NT2/D1 (cell line): ENCODE measurements around the gene HOXA2.

Experiments
- DNase-seq: peaks from one replicate; pipeline ENCODE4 v3.0.0-alpha.2; 2011; ENCODE audit warnings: low read depth, low spot score
- H3K27me3 ChIP-seq: 2 replicates; pipeline ENCODE4 v1.6.0; 2011; ENCODE audit warnings: mild to moderate bottlenecking; ENCODE audit not compliant: insufficient read length, insufficient read depth
- H3K36me3 ChIP-seq: 2 replicates; pipeline ENCODE4 v1.6.1; 2011; ENCODE audit warnings: mild to moderate bottlenecking, low read length, mixed read lengths; ENCODE audit not compliant: insufficient read depth, insufficient read length
- H3K4me1 ChIP-seq: 2 replicates; pipeline ENCODE4 v1.5.1; 2011; ENCODE audit not compliant: insufficient read depth, insufficient read length
- H3K4me3 ChIP-seq: 2 replicates; pipeline ENCODE4 v1.5.1; 2011; ENCODE audit warnings: low read depth; ENCODE audit not compliant: insufficient read length
- H3K9ac ChIP-seq: 2 replicates; pipeline ENCODE4 v1.6.0; 2011; ENCODE audit warnings: low read depth; ENCODE audit not compliant: insufficient read length
- H3K9me3 ChIP-seq: 2 replicates; pipeline ENCODE4 v1.5.1; 2011; ENCODE audit warnings: mild to moderate bottlenecking, low read length; ENCODE audit not compliant: insufficient read depth
- SUZ12 ChIP-seq: IDR thresholded peaks from 2 replicates; pipeline ENCODE4 v1.6.1; 2011; ENCODE audit not compliant: insufficient read length, insufficient read depth; ENCODE audit errors: extremely low read depth
- YY1 ChIP-seq: IDR thresholded peaks from 2 replicates; pipeline ENCODE4 v1.6.1; 2011; ENCODE audit not compliant: insufficient read length, insufficient read depth
- ZNF274 ChIP-seq: IDR thresholded peaks from 2 replicates; pipeline ENCODE4 v1.6.1; 2011; ENCODE audit warnings: mild to moderate bottlenecking, low read depth, low read length

The HOXA2 gene

GRCh38 chr7:27091105-27091504, 11.4 kb downstream of the HOXA2 start:
- TF ChIP-seq ZNF274 (no peak), YY1 (no peak), SUZ12 (no peak)
- Histone ChIP-seq H3K27me3 (peaks cover 53% of the 10 kb centered on the region), H3K9me3 (peaks cover 11% of the 10 kb centered on the region; the same call in 1 of the 2 replicates), H3K4me3 (no peak overlapping the region), H3K9ac (no peak overlapping the region), H3K4me1 (peaks cover 8% of the 10 kb centered on the region), H3K36me3 (no peaks in the 10 kb centered on the region)
- no peak for DNase-seq

DNA sequence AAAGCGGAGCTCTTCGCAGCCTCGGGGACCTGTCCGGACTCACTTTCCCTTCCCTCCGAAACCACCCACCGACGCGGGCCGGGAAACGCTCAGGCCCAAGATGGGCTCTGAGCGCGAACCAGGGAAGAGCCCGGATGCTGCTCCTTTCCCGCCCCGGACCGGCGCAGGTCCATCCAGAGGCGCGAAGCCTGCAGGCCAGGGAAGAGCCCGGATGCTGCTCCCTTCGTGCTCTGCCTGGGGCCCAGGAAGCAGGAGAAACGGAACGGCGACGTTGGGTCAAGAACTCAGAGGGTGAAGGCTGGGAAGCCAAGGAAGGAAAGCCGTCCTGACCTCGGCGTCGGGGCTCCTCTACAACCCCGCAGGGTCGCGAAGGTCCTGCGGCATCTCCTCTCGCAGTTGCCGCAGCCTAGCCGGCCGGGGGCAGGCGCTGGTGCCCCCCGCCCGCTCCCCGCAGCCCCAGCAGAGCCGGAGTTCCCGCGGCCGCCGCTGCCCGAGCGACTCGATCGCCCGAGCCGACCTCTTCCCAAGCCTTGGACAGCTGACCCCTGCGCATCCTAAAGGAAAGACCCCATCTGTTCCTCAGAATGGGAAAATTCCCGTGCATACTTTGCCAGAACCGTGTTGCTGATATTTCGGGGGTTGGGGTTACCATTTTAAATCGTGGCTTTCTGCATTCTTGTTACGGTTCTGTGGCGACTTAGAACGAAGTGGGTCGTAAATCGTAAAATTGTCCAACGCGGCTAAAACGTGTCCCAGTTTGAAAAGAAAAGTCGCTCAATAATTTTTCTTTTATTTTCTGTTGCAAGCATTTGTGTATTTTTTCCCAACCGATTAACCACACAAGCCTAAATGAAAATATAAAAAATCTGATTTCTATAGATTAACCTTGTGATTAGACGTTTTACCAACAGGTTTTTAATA, 14.2 kb downstream of the HOXA2 start:
- peaks cover 5% of the 10 kb centered on the region for H3K4me1 ChIP-seq
- H3K36me3 ChIP-seq, result no peaks in the 10 kb centered on the region
- peaks cover 11% of the 10 kb centered on the region; the same call in 1 of the 2 replicates for H3K9me3 ChIP-seq
- DNase-seq, result no peak
- TF ChIP-seq SUZ12 (no peak), ZNF274 (no peak), YY1 (no peak)
- H3K27me3 ChIP-seq, result peaks cover 27% of the 10 kb centered on the region
- no peak overlapping the region for H3K9ac ChIP-seq
- H3K4me3 ChIP-seq, result no peak overlapping the region

DNA sequence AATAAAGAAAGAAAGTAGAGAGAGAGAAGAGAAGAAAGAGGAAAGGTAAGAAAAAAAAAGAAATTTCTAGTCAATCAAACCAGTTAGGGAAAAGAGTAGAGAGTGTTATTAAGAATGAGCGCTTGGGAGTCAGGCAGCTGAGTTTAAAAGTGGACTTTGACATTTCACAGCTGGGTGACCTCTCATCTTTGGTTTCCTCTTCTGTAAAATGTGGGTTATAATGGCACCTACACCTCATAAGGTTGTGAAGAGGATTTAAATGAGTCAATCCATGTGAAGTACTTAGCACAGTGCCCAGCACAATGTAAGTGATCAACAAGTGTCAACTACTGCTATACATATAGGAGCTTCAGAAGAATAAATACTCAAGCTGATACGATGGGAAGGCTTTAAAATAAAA, 18.8 kb downstream of the HOXA2 start:
- no peak for TF ChIP-seq ZNF274
- TF ChIP-seq YY1, result no peak
- no peak for TF ChIP-seq SUZ12
- H3K9me3 ChIP-seq, result peaks cover 11% of the 10 kb centered on the region; the same call in 1 of the 2 replicates
- peaks cover 6% of the 10 kb centered on the region for H3K27me3 ChIP-seq
- DNase-seq, result no peak
- H3K4me1 ChIP-seq, result no peaks in the 10 kb centered on the region
- no peak overlapping the region for H3K9ac ChIP-seq
- no peaks in the 10 kb centered on the region for H3K36me3 ChIP-seq
- no peak overlapping the region for H3K4me3 ChIP-seq

- no peaks in the 10 kb centered on the region for H3K27me3 ChIP-seq
- H3K4me1 ChIP-seq, result no peaks in the 10 kb centered on the region
- no peaks in the 10 kb centered on the region for H3K9me3 ChIP-seq
- H3K36me3 ChIP-seq, result no peaks in the 10 kb centered on the region
- no peak overlapping the region for H3K4me3 ChIP-seq
- no peak for TF ChIP-seq SUZ12
- TF ChIP-seq YY1, result no peak
- no peak for TF ChIP-seq ZNF274
- no peak overlapping the region for H3K9ac ChIP-seq
- DNase-seq, result no peak
These were observed 20.3 kb downstream of the HOXA2 start for GRCh38 chr7:27082171-27082570.

- Histone ChIP-seq H3K4me3 (no peak overlapping the region), H3K9me3 (0 out of 2 replicates have a peak, but pooled peaks cover 3% of the 10 kb centered on the region), H3K27me3 (no peaks in the 10 kb centered on the region), H3K36me3 (no peaks in the 10 kb centered on the region), H3K9ac (no peak overlapping the region), H3K4me1 (no peaks in the 10 kb centered on the region)
- no peak for DNase-seq
- TF ChIP-seq SUZ12 (no peak), ZNF274 (no peak), YY1 (no peak)
These were observed 21.5 kb downstream of the HOXA2 start for GRCh38 chr7:27080844-27081436.

GRCh38 chr7:27079234-27079975, 23.1 kb downstream of the HOXA2 start:
- Histone ChIP-seq H3K36me3 (no peaks in the 10 kb centered on the region), H3K4me3 (no peak overlapping the region), H3K4me1 (no peaks in the 10 kb centered on the region), H3K9ac (no peak overlapping the region), H3K9me3 (peaks cover 8% of the 10 kb centered on the region; the same call in 1 of the 2 replicates), H3K27me3 (no peaks in the 10 kb centered on the region)
- no peak for DNase-seq
- TF ChIP-seq SUZ12, result no peak
- no peak for TF ChIP-seq YY1
- TF ChIP-seq ZNF274, result no peak

DNA sequence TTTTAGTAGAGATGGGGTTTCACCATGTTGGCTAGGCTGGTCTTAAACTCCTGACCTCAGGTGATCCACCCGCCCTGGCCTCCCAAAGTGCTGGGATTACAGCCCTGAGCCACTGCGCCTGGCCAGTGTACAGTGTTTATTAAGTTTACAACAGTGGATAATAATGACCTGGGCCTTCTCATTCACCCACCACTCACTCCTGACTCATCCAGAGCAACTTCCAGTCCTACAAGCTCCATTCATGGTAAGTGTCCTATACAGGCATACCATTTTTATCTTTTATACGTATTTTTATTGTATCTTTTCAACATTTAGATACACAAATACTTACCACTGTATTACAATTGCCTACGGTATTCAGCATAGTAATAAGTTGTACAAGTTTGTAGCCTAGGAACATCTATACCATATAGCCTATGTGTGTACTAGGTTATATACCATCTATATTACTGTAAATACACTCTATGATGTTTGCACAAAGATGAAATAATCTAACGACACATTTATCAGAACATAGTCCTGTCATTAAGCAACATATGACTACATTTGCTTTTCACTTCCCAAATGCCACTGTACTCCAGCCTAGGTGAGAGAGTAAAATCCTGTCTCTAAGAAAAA, 23.8 kb downstream of the HOXA2 start:
- TF ChIP-seq YY1 (no peak), ZNF274 (no peak), SUZ12 (no peak)
- Histone ChIP-seq H3K9ac (no peak overlapping the region), H3K27me3 (no peaks in the 10 kb centered on the region), H3K4me3 (no peak overlapping the region), H3K9me3 (peaks cover 8% of the 10 kb centered on the region; the same call in 1 of the 2 replicates), H3K36me3 (no peaks in the 10 kb centered on the region), H3K4me1 (no peaks in the 10 kb centered on the region)
- no peak for DNase-seq
